ENCODE data around the gene TBC1D17. TPM values are rescaled to one million over a fixed set of nuclear protein-coding genes. Genes with fewer than 3 reads are reported as not detected.

Gene TBC1D17
- polyA plus RNA-seq, 2 of the 4 experiments (the other 2 are of a cell fraction): 12.3 to 41.5 TPM

DNA sequence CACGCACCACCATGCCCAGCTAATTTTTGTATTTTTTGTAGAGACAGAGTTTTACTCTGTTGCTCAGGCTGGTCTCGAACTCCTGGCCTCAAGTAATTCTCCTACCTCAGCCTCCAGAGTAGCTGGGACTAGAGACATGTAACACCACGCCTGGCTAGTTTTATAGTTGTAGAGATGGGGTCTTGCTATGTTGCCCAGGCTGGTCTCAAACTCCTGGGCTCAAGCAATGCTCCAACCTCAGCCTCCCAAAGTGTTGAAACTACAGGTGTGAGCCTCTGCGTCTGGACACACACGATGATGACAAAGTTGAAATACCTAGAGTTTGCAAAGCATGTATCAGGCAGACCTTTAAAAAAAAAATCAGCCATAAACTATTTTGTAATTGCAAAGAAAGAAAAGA, 31.1 kb upstream of the TBC1D17 start (continued):
- no peak for TF ChIP-seq HEYL (CRISPR knock-in tag; IDR thresholded peaks at IDR 0.05)
- no peak for TF ChIP-seq FOXS1 (CRISPR knock-in tag; IDR thresholded peaks at IDR 0.05)
- TF ChIP-seq RCOR1 (IDR thresholded peaks at IDR 0.05; ENCODE audit: low read depth, low read length): no peak
- no peak for TF ChIP-seq FOSB (CRISPR knock-in tag; IDR thresholded peaks at IDR 0.05)
- TF ChIP-seq, protein P1, sequence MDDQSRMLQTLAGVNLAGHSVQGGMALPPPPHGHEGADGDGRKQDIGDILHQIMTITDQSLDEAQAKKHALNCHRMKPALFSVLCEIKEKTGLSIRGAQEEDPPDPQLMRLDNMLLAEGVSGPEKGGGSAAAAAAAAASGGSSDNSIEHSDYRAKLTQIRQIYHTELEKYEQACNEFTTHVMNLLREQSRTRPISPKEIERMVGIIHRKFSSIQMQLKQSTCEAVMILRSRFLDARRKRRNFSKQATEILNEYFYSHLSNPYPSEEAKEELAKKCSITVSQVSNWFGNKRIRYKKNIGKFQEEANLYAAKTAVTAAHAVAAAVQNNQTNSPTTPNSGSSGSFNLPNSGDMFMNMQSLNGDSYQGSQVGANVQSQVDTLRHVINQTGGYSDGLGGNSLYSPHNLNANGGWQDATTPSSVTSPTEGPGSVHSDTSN (IDR thresholded peaks at IDR 0.05): no peak

DNA sequence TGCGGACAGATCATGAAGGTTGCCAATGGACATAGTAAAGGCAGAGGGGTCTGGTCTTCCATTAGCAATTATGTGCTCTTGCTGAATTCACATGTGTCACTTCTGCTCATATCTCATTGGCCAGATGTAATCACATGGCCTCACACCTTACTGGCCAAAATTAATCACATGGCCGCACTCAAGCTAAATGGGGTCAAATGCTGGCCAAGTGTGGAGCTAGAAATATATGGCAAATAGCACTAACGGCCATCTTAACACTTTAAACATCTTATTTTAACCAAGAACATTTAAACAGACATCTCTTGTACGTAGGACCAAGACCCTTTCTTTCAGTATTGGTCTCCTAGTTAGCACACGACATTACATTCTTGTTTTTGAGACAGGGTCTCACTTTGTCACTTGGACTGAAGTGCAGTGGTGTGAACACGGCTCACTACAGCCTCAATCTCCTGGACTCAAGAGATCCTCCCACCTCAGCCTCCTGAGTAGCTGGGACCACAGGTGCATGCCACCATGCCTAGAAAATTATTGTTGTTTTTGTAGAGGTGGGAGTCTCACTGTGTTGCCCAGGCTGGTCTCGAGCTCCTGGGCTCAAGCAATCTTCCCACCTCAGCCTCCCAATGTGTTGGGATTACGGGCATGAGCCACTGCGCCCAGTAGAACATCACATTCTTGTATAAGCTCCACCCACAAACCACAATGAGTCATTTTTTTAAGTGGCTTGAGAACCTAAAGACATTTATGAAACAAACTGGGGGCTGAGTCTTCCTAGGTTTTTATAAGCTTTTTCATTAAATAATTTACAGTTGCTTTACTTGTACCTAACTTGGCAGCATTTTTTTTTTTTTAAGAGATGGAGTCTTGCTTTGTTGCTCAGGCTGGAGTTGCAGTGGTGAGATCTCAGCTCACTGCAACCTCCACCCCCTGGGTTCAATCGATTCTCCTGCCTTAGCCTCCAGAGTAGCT, 29.5 kb upstream of the TBC1D17 start:
- no peak for TF ChIP-seq RCOR1 (IDR thresholded peaks at IDR 0.05; ENCODE audit: low read depth, low read length)
- TF ChIP-seq, protein P2, sequence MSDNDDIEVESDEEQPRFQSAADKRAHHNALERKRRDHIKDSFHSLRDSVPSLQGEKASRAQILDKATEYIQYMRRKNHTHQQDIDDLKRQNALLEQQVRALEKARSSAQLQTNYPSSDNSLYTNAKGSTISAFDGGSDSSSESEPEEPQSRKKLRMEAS (IDR thresholded peaks at IDR 0.05): 0 out of 2 replicates have a peak, but pooled peaks have one; percentile 13
- TF ChIP-seq, protein P3, sequence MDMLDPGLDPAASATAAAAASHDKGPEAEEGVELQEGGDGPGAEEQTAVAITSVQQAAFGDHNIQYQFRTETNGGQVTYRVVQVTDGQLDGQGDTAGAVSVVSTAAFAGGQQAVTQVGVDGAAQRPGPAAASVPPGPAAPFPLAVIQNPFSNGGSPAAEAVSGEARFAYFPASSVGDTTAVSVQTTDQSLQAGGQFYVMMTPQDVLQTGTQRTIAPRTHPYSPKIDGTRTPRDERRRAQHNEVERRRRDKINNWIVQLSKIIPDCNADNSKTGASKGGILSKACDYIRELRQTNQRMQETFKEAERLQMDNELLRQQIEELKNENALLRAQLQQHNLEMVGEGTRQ (IDR thresholded peaks at IDR 0.05): peak; percentile 84
- TF ChIP-seq, protein P4, sequence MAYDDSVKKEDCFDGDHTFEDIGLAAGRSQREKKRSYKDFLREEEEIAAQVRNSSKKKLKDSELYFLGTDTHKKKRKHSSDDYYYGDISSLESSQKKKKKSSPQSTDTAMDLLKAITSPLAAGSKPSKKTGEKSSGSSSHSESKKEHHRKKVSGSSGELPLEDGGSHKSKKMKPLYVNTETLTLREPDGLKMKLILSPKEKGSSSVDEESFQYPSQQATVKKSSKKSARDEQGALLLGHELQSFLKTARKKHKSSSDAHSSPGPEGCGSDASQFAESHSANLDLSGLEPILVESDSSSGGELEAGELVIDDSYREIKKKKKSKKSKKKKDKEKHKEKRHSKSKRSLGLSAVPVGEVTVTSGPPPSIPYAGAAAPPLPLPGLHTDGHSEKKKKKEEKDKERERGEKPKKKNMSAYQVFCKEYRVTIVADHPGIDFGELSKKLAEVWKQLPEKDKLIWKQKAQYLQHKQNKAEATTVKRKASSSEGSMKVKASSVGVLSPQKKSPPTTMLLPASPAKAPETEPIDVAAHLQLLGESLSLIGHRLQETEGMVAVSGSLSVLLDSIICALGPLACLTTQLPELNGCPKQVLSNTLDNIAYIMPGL (CRISPR knock-in tag; IDR thresholded peaks at IDR 0.05; ENCODE audit: borderline replicate concordance): no peak
- TF ChIP-seq FOSL2 (IDR thresholded peaks at IDR 0.05): no peak
- TF ChIP-seq FOSL2 (CRISPR knock-in tag; IDR thresholded peaks at IDR 0.05): 0 out of 2 replicates have a peak, but pooled peaks have one; percentile 5
- TF ChIP-seq RFX5 (IDR thresholded peaks at IDR 0.05): no peak
- ChIA-PET POLR2A (interaction anchor here (0.6 to 1.7 kb wide), 2 partner anchors 21 to 1229 kb away, joined by 4 to 6 read pairs; partner anchors contain the start of gene RPL18), CTCF (interaction anchor here (0.6 to 1.3 kb wide), 3 partner anchors 15 to 120 kb away, joined by 3 to 7 read pairs (median 3); no protein-coding TSS in a partner anchor)
- H3K9me3 ChIP-seq: no peaks in the 10 kb centered on the region
- peaks cover 15% of the 10 kb centered on the region for H3K4me1 ChIP-seq
- H3K4me3 ChIP-seq: no peak overlapping the region
- ATAC-seq: no peak
- no peak overlapping the region for H3K27ac ChIP-seq
- no peak overlapping the region for H3K4me2 ChIP-seq
- DNase-seq (ENCODE audit: low read depth in 1 of 2, low spot score in 1 of 2): no peak
- FAIRE-seq: no peak
- WGBS (ENCODE audit: missing lambda C conversion rate): 83% methylated on average over 10 of the region's 10 CpGs

DNA sequence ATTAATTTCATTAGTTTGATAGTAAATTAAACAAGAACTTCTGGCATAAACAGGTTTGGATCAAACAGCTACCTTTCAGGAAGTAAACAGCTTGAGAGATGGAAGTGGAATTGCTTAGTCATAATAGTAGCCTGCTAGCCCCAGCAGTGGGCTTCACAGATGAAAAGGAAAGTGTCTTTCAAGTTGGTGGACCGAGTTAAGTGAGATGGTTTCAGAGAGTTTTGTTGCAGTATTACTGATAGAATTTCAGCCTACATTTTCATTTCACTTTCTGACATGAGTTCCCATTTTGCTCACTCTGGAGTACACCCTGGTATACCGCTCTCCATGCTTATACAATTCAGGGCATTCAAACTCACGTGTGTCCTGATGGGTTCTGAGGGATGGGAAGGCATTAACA, 28.6 kb upstream of the TBC1D17 start:
- ChIA-PET CTCF (interaction anchor here (1.1 to 1.3 kb wide), 2 partner anchors 14 to 121 kb away, joined by 3 to 7 read pairs; no protein-coding TSS in a partner anchor), POLR2A (interaction anchor here (0.6 kb wide), 1 partner anchor 1230 kb away, joined by 4 read pairs; the partner anchor contains the start of gene RPL18)
- no peaks in the 10 kb centered on the region for H3K9me3 ChIP-seq
- H3K4me1 ChIP-seq: peaks cover 17% of the 10 kb centered on the region
- WGBS (ENCODE audit: missing lambda C conversion rate): 78% methylated on average over 3 of the region's 3 CpGs
- TF ChIP-seq, protein P5, sequence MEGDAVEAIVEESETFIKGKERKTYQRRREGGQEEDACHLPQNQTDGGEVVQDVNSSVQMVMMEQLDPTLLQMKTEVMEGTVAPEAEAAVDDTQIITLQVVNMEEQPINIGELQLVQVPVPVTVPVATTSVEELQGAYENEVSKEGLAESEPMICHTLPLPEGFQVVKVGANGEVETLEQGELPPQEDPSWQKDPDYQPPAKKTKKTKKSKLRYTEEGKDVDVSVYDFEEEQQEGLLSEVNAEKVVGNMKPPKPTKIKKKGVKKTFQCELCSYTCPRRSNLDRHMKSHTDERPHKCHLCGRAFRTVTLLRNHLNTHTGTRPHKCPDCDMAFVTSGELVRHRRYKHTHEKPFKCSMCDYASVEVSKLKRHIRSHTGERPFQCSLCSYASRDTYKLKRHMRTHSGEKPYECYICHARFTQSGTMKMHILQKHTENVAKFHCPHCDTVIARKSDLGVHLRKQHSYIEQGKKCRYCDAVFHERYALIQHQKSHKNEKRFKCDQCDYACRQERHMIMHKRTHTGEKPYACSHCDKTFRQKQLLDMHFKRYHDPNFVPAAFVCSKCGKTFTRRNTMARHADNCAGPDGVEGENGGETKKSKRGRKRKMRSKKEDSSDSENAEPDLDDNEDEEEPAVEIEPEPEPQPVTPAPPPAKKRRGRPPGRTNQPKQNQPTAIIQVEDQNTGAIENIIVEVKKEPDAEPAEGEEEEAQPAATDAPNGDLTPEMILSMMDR (IDR thresholded peaks at IDR 0.05): no peak
- no peak for TF ChIP-seq POLR2A (IDR thresholded peaks at IDR 0.05; ENCODE audit: low read length)
- TF ChIP-seq FOSB (CRISPR knock-in tag; IDR thresholded peaks at IDR 0.05): no peak
- TF ChIP-seq, protein P6, sequence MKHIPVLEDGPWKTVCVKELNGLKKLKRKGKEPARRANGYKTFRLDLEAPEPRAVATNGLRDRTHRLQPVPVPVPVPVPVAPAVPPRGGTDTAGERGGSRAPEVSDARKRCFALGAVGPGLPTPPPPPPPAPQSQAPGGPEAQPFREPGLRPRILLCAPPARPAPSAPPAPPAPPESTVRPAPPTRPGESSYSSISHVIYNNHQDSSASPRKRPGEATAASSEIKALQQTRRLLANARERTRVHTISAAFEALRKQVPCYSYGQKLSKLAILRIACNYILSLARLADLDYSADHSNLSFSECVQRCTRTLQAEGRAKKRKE (CRISPR knock-in tag; IDR thresholded peaks at IDR 0.05; ENCODE audit: low read depth): no peak
- TF ChIP-seq HOXB5 (CRISPR knock-in tag; IDR thresholded peaks at IDR 0.05): no peak
- TF ChIP-seq ZSCAN20 (CRISPR knock-in tag; IDR thresholded peaks at IDR 0.05): no peak
- TF ChIP-seq, protein P4 (CRISPR knock-in tag; IDR thresholded peaks at IDR 0.05; ENCODE audit: borderline replicate concordance): no peak
- TF ChIP-seq RNF2 (IDR thresholded peaks at IDR 0.05; ENCODE audit: borderline replicate concordance, low read depth): no peak
- TF ChIP-seq ZNF302 (CRISPR knock-in tag; IDR thresholded peaks at IDR 0.05): no peak
- TF ChIP-seq, protein P7, sequence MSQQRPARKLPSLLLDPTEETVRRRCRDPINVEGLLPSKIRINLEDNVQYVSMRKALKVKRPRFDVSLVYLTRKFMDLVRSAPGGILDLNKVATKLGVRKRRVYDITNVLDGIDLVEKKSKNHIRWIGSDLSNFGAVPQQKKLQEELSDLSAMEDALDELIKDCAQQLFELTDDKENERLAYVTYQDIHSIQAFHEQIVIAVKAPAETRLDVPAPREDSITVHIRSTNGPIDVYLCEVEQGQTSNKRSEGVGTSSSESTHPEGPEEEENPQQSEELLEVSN (IDR thresholded peaks at IDR 0.05; ENCODE audit: borderline replicate concordance, low read depth): no peak
- TF ChIP-seq ZFP36 (IDR thresholded peaks at IDR 0.05; ENCODE audit: borderline replicate concordance, partially characterized antibody): no peak
- no peak for TF ChIP-seq KDM5A (IDR thresholded peaks at IDR 0.05)
- TF ChIP-seq GATA3 (IDR thresholded peaks at IDR 0.05; ENCODE audit: borderline replicate concordance): no peak
- TF ChIP-seq FOXS1 (CRISPR knock-in tag; IDR thresholded peaks at IDR 0.05): no peak
- no peak for TF ChIP-seq EHF (CRISPR knock-in tag; IDR thresholded peaks at IDR 0.05)
- ATAC-seq (no peak), DNase-seq (ENCODE audit: low read depth in 1 of 2, low spot score in 1 of 2) (no peak), FAIRE-seq (no peak)
- H3K4me2 ChIP-seq: no peak overlapping the region
- H3K4me3 ChIP-seq: no peak overlapping the region
- H3K27ac ChIP-seq: no peak overlapping the region

Measured in A549 (cell line).